Stimulated activated CD4-positive, alpha-beta T cell treated with anti-CD3 and anti-CD28 coated beads, Interleukin-4, amount 100 ng/mL, for 1 hour (primary cell): ENCODE data around the gene RUNX2.

Experiments used
- DNase-seq: peaks from one replicate; pipeline ENCODE4 v3.0.0-alpha.2; 2020

The RUNX2 gene

GRCh38 chr6:45630801-45631200 is 302.7 kb downstream of the RUNX2 start:
- DNase-seq, result no peak

GRCh38 chr6:45631396-45631795 is 303.3 kb downstream of the RUNX2 start:
- DNase-seq, result no peak

- no peak for DNase-seq
Measured at GRCh38 chr6:45633272-45633908, 305.3 kb downstream of the RUNX2 start.

DNA sequence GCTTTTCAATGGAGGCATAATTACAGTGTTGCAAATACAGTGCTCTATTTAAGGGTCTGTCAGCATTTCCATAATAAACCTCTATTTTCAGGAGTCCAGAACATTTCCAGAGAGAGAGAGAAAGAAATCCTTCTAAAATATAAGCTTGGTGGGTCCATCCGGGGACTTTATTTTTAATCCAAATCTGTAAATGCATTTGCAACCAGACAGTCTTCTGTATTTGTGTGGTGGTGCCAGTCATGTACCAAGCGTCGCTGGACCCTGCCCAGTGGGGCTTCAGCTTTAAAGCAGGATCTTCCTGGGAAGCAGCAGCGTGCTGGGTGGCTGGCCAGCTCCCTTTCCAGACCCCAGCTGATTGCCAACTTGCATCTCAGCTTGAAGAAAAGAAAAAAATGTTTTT is 306.1 kb downstream of the RUNX2 start:
- no peak for DNase-seq

DNA sequence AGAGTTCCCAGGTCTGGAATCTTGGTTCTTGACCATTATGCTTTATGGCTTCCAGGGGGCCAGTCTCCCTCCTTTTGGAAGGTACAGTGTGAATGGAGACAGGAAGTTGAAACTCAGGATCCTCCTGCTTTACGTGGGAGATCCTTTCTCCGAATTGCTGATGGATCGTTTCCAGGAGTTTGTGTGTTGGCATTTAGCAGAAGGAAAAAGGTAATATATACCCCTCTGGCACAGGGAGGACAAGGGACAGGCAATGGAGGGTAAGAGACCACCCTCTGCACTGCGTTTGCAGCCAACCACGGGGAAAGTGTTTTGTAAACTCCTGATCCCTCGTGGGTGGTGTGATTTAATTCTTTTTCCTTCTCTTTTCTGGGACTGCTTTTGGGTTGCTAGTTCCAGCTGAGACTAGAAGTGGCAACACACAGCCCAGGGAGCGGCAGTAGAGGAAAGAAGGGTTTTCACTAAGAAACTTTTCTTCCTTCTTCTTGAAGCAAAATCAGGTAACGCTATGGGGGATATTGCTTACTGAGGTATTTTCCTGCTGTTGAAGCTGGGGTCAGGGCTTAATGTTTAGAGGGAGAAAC is 307.2 kb downstream of the RUNX2 start:
- DNase-seq, result no peak

DNA sequence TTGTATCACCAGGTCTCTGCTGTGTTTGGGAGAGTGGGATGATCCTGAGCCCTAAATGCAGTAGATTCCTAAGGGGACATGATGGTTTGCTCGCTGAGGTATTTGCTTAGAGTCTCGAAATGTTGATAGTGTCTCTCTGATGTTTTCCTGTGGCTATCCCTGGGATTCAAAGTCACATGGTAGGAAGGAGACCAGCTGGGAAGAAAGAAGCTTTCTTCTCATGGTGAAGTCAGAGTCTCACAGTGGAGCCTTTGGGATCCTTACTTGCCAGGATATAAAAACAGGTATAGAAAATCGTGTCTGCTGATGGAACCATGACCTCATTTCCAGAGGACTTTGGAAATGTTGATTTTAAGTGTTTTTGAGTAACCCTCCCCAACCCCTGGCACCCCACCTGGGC is 308.9 kb downstream of the RUNX2 start:
- DNase-seq, result no peak

- no peak for DNase-seq
Measured at GRCh38 chr6:45637611-45638257, 309.6 kb downstream of the RUNX2 start.

- DNase-seq, result no peak
Measured at GRCh38 chr6:45640081-45640491, 312.0 kb downstream of the RUNX2 start.

DNA sequence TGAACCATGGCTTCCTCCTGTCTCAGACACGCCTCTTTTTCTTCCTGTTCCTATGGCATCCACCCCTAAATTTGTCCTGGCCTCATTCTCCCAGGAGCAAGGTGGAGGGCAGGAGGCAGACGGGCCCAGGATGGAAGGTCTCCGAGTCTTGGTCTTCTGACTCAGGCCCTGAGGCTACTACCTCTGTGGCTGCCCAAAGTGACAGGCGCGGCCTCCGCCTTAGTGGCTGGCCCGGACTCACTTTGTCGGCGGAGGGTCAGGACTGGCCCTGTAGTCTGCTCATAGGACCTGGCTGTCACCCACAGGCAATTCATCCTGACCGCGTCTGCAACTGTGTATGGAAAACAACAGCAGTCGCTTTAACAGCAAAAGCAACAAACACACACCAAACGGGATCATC is 312.7 kb downstream of the RUNX2 start:
- no peak for DNase-seq

GRCh38 chr6:45642331-45643125 is 314.4 kb downstream of the RUNX2 start:
- no peak for DNase-seq

- no peak for DNase-seq
Measured at GRCh38 chr6:45643126-45643525, 315.0 kb downstream of the RUNX2 start.

DNA sequence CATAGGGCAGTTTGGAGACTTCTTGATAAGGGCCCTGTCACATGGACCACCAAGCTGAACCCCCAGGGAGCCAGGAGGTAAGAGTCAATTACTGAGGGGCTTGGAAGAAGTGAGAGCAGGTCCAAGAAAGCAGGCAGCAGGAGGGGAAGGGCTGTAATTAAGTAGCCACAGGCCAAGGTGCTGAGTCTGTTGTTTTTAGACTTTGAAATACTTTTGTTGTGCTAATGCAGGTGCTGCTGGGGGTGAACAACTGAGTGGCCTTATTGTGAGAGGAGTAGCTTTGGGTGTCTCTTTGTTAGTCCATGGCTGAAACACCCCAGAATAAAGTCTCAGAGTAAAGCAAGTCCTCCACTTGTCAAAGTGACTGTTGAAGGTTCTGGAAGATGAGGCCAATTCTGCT is 316.6 kb downstream of the RUNX2 start:
- no peak for DNase-seq

GRCh38 chr6:45645302-45645701 is 317.2 kb downstream of the RUNX2 start:
- DNase-seq, result no peak

DNA sequence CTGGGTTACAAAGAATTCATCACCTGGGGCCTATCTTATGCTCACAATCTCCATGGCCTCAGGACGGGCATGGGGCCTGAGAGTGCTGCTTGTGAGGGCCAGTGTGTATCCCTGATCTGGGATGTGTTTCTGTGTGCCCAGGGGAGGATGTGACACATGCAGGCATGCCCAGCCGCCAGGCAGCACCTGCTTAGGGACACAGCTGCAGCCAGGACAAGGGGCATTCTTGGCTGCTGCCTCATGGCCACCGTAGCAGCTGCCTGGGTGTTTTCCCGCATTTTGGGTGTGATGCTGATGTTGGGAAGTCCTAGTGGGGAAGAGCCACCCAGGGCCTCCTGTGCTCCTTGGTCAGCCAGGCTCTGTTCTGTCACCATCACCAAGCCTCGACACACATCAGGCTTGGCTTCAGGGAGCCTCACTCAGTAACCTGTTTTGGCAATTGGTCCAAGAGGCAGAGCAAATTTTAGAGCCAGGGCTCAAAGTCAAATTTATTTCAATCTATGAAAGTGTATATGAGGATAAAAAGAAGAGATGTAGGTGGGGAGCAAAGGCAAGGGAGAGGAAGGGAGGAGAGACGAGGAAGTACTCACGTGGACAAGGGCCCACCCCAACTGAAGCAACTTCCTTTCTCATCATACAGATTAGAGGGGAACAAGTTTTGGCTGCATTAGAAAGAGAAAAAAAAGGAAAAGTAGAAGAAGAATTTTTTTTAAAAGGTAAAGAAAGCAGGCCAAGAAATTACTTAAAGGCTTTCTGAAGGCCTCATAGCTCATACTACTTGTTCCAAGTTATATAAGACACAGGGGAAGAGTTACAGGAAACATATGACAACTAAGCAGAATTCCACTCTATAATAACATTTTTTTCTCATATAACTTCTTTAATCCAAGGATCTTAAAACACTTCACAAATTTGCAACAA is 319.5 kb downstream of the RUNX2 start:
- no peak for DNase-seq

DNA sequence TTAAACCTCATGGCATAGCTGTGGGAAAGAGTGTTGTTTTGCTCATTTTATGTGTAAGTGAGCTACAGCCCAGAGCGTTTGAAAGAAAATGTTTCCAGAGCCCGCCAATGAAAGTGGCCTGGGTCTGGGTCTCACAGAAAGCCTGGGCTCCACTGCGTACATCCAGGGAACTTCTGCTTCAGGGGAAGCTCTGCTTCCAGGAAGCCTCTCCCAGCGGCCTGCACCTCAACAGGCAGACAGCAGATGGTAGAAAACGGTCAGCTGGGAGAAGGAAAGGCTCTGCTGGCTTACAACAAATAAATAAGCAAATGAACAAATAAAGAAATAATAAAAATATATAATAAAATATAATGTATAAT is 320.1 kb downstream of the RUNX2 start:
- no peak for DNase-seq

DNA sequence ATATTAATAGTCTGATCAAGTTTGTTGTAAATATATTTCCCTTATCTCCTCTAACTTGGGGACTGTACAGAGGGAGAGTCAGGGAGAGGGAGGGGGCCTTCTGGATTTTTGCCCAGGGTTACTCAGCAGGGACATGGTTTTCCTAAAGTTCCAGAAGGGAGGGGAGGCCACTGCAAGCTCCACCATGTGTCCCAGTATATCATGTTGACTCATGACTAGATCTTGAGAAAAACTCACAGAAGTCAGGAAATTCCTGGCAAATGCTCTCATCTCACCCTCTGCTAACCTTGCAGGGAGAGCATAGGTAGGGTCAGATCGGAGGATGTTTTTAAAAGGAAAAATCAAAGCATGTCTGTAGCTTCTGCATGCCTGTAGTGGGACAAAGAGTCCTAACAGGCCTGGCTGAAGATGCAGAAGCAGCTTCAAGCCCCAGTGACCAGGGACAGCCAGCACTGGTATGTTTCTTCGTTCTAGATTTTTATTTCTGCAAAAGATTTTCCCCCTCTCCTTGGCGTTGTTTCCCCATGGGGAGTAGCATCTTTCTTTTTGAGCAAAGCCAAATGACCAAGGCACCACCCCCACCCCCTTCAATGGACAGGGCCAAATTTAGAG is 322.5 kb downstream of the RUNX2 start:
- no peak for DNase-seq

DNA sequence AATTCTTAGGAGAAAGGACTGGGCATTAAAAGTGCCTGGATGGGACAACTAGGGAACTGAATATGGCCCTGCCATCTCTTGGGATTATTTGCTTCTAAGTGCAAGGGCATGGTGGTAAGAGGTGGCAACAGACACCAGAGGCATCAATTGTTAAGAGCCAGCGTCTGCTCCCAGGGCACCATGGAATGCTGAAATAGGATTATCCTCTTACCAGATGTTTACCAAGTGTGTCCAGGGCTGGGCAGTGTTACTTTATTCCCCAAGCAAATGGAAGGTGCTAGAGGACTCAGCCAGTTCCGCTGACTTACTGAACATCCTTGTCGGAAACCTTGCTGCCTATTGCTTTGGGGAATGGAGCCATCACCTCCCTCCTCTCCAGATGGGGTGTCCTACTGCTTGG is 323.2 kb downstream of the RUNX2 start:
- DNase-seq, result no peak

- no peak for DNase-seq
Measured at GRCh38 chr6:45652416-45652815, 324.3 kb downstream of the RUNX2 start.

DNA sequence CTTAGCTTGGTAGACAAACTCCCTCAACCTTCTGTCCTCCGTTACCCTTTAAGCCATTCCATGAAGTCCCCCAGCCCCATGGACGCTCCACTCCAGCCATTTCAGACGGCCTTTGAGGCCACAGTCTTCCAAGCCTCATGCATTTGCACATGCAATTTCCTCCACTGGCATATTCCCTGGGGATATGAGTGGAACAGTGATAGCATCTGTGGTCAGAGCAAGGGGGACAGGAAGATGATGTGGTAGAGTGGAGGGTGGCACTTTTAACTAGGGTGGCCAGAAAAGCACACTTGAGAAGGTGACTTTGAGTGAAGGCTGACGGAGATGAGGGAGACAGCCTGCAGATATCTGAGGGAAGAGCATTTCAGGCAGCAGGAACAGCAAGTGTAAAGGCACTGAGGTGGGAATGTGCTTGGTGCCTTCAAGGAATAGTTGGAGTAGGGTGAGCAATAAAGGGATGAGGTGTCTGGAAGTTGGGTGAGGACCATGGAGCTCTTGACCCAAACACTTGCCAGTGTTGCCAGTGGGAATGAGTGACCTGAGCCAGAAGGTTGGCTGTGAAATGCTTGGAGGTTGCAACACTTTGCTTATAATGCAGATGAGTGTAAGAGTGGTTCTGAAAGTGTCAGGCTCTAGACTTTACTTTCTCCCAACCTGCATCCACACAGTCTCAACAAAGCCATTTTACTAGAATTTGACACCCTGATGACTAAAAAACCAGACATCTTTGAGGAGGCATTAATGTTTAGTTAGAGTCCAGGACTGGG is 325.2 kb downstream of the RUNX2 start:
- no peak for DNase-seq

DNA sequence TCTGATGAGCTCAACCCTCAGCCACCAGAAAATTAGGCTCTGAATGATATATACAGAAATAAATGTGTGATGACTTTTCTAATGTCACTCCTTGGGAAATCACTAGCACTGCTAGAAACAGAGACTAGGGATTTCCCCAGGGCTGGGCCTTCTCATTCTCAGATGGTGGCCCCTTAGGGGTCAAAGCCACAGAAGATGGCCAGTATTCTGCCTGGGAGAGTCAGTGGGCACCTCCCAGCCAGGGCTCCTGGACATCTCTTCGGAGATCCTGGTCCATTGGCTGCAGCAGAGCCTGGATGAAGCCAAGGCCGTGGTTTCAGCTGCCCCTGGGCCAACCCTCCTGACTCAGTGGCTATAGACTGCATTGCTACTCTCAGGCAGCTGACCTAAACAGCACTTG is 326.5 kb downstream of the RUNX2 start:
- no peak for DNase-seq

- no peak for DNase-seq
Measured at GRCh38 chr6:45655745-45656476, 327.8 kb downstream of the RUNX2 start.
